A549 (cell line): ENCODE measurements around the gene CENPB.

ENCODE experiments used
- BHLHE40 ChIP-seq: IDR thresholded peaks from 2 replicates; pipeline ENCODE4 v1.6.1; 2012; ENCODE audit warnings: low read depth, low read length, inconsistent platforms
- CHD2 ChIP-seq: fragments of 150-350 bp; IDR thresholded peaks from 2 replicates; pipeline ENCODE4 v1.6.1; 2014; ENCODE audit warnings: low read length; ENCODE audit not compliant: partially characterized antibody
- GATA3 ChIP-seq: IDR thresholded peaks from 2 replicates; pipeline ENCODE4 v1.6.1; 2012; ENCODE audit warnings: borderline replicate concordance
- MYC ChIP-seq: IDR thresholded peaks from 2 replicates; pipeline ENCODE4 v1.6.1; 2012; ENCODE audit warnings: mild to moderate bottlenecking, inconsistent platforms, low read length, improper control_type of control experiment, borderline replicate concordance
- PBX3 ChIP-seq: IDR thresholded peaks from 2 replicates; pipeline ENCODE4 v1.6.1; 2012
- POLR2A ChIP-seq: IDR thresholded peaks from 2 replicates; pipeline ENCODE4 v1.6.1; 2012; ENCODE audit warnings: mild to moderate bottlenecking, low read length
- RAD21 ChIP-seq, 2 experiments: fragments of >200 bp in 1 of 2; sonication (Bioruptor Twin) in 1 of 2; formaldehyde crosslinking in 1 of 2; IDR thresholded peaks in 1 of 2; conservative IDR thresholded peaks in 1 of 2; 2 replicates in 1 of 2; 3 replicates in 1 of 2; pipeline ENCODE4 v1.6.1; 2012 to 2018; ENCODE audit warnings: inconsistent platforms in 1 of 2
- RCOR1 ChIP-seq: fragments of 150-350 bp; IDR thresholded peaks from 2 replicates; pipeline ENCODE4 v1.6.1; 2014; ENCODE audit warnings: antibody characterized with exemption, low read length, low read depth
- SMC3 ChIP-seq: fragments of >200 bp; sonication (Bioruptor Twin); formaldehyde crosslinking; IDR thresholded peaks from 3 replicates; pipeline ENCODE4 v1.6.1; 2018; ENCODE audit warnings: inconsistent platforms
- TP53 ChIP-seq: fragments of 250-450 bp; sonication (Bioruptor Pico); IDR thresholded peaks from 2 replicates; pipeline ENCODE4 v1.5.0; 2021; ENCODE audit warnings: mild to moderate bottlenecking, moderate library complexity
- USF2 ChIP-seq: fragments of 450-650 bp; IDR thresholded peaks from 2 replicates; pipeline ENCODE4 v1.6.1; 2014; ENCODE audit warnings: antibody characterized with exemption
- TF ChIP-seq, protein P1 (sequence below): fragments of >200 bp; sonication (Bioruptor Twin); formaldehyde crosslinking; IDR thresholded peaks from 3 replicates; pipeline ENCODE4 v1.5.1; 2016
- TF ChIP-seq, protein P2 (sequence below): IDR thresholded peaks from 2 replicates; pipeline ENCODE4 v1.6.1; 2012
- TF ChIP-seq, protein P3 (sequence below): fragments of 250-450 bp; sonication (Bioruptor Pico); IDR thresholded peaks from 2 replicates; pipeline ENCODE4 v1.5.0; 2021; ENCODE audit warnings: mild to moderate bottlenecking, moderate library complexity, borderline replicate concordance

DNA sequence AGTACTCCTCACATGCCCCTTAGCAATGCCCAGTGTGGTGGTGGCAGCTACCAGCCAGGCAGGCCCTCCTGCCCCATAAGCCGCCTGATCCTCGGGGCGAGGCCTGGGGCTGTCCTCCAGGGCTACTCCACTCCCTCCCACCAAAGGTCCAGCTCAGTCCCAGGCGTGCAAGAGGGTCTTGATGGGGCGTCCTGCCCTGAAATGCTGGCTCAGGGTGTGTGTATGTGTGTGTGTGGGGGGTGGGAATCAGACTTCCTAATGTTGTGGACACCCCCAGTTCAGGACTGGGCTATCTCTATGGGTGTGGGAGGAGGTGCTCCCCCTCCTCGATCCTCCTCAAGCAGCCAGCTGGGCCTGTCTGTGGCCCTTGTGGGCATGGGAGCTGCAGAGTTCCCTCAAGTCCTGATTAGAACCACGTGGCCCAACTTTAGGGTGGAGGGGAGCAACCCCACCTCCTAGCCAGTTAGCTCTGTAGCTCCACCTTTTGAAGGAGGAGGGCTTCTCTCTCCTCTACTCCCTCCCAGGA lies 46.6 kb downstream of the CENPB start:
- TF ChIP-seq SMC3: no peak
- TF ChIP-seq, protein P1, sequence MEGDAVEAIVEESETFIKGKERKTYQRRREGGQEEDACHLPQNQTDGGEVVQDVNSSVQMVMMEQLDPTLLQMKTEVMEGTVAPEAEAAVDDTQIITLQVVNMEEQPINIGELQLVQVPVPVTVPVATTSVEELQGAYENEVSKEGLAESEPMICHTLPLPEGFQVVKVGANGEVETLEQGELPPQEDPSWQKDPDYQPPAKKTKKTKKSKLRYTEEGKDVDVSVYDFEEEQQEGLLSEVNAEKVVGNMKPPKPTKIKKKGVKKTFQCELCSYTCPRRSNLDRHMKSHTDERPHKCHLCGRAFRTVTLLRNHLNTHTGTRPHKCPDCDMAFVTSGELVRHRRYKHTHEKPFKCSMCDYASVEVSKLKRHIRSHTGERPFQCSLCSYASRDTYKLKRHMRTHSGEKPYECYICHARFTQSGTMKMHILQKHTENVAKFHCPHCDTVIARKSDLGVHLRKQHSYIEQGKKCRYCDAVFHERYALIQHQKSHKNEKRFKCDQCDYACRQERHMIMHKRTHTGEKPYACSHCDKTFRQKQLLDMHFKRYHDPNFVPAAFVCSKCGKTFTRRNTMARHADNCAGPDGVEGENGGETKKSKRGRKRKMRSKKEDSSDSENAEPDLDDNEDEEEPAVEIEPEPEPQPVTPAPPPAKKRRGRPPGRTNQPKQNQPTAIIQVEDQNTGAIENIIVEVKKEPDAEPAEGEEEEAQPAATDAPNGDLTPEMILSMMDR: no peak
- TF ChIP-seq USF2: no peak
- no peak for TF ChIP-seq POLR2A
- TF ChIP-seq RAD21 (conservative IDR thresholded peaks at IDR 0.05 in 1 of 2, IDR thresholded peaks at IDR 0.05 in 1 of 2): no peak
- no peak for TF ChIP-seq MYC
- no peak for TF ChIP-seq GATA3
- TF ChIP-seq BHLHE40: no peak
- TF ChIP-seq, protein P2, sequence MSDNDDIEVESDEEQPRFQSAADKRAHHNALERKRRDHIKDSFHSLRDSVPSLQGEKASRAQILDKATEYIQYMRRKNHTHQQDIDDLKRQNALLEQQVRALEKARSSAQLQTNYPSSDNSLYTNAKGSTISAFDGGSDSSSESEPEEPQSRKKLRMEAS: no peak
- no peak for TF ChIP-seq TP53 (CRISPR knock-in tag)
- TF ChIP-seq, protein P3, sequence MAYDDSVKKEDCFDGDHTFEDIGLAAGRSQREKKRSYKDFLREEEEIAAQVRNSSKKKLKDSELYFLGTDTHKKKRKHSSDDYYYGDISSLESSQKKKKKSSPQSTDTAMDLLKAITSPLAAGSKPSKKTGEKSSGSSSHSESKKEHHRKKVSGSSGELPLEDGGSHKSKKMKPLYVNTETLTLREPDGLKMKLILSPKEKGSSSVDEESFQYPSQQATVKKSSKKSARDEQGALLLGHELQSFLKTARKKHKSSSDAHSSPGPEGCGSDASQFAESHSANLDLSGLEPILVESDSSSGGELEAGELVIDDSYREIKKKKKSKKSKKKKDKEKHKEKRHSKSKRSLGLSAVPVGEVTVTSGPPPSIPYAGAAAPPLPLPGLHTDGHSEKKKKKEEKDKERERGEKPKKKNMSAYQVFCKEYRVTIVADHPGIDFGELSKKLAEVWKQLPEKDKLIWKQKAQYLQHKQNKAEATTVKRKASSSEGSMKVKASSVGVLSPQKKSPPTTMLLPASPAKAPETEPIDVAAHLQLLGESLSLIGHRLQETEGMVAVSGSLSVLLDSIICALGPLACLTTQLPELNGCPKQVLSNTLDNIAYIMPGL: no peak
- no peak for TF ChIP-seq PBX3
- no peak for TF ChIP-seq RCOR1
- TF ChIP-seq CHD2: no peak
